SK-N-SH (cell line): ENCODE results near the gene ANKRD40. TPM values are rescaled to one million over a fixed set of nuclear protein-coding genes. Genes with fewer than 3 reads are reported as not detected.

ENCODE experiments used
- CTCF ChIA-PET: fragments of 300-600, 350-600 bp; formaldehyde crosslinking; extraction: SDS; loops from one replicate; lab custom pipeline; 2021; lab: Yijun Ruan, JAX
- POLR2A ChIA-PET: fragments of 350-600 bp; sonication (Branson Sonifier 250); formaldehyde crosslinking; extraction: SDS; loops from one replicate; lab custom pipeline; 2020; ENCODE audit warnings: antibody characterized with exemption, inconsistent platforms; lab: Yijun Ruan, JAX
- DNase-seq: peaks from one replicate; pipeline ENCODE4 v3.0.0; 2012
- H2AFZ ChIP-seq: fragments of 200-600 bp; sonication (generic); 2 replicates; pipeline ENCODE4 v1.8.1; 2016; ENCODE audit warnings: antibody characterized with exemption, mild to moderate bottlenecking, low read depth
- H3F3A ChIP-seq: fragments of 200-600 bp; sonication (generic); replicated peaks from 2 replicates; pipeline ENCODE3; 2016; ENCODE audit warnings: antibody characterized with exemption, mild to moderate bottlenecking; ENCODE audit not compliant: insufficient read depth
- H3K27ac ChIP-seq, 2 experiments: fragments of 200-500 bp in 1 of 2; fragments of 200-600 bp in 1 of 2; sonication (Bioruptor generic) in 1 of 2; sonication (generic), shearing (Covaris generic) in 1 of 2; 2 replicates each; pipeline versions ENCODE4 v1.5.1 to v1.6.1; 2014 to 2016; ENCODE audit warnings: low read depth in 2 of 2, inconsistent platforms in 1 of 2, low read length in 1 of 2, mild to moderate bottlenecking in 1 of 2, mixed read lengths in 1 of 2
- H3K27me3 ChIP-seq: fragments of 200-600 bp; sonication (generic), shearing (Covaris generic); 2 replicates; pipeline ENCODE4 v1.6.1; 2016; ENCODE audit warnings: mixed run types; ENCODE audit not compliant: insufficient read depth
- H3K36me3 ChIP-seq, 2 experiments: fragments of 200-500 bp in 1 of 2; fragments of 200-600 bp in 1 of 2; sonication (Bioruptor generic) in 1 of 2; sonication (generic) in 1 of 2; replicated peaks in 1 of 2; 2 replicates each; pipeline versions ENCODE3 to v1.5.1; 2014 to 2016; ENCODE audit warnings: low read length in 1 of 2, mild to moderate bottlenecking in 1 of 2; ENCODE audit not compliant: insufficient read depth in 2 of 2, control insufficient read depth in 1 of 2
- H3K4me1 ChIP-seq, 2 experiments: fragments of 200-500 bp in 1 of 2; fragments of 200-600 bp in 1 of 2; sonication (Bioruptor generic) in 1 of 2; sonication (generic), shearing (Covaris generic) in 1 of 2; 2 replicates each; pipeline versions ENCODE4 v1.5.1 to v1.6.1; 2014 to 2016; ENCODE audit warnings: low read depth in 1 of 2, low read length in 1 of 2, mixed run types in 1 of 2; ENCODE audit not compliant: insufficient read depth in 2 of 2, control insufficient read depth in 1 of 2
- H3K4me2 ChIP-seq: fragments of 200-600 bp; sonication (generic), shearing (Covaris generic); 2 replicates; pipeline ENCODE4 v1.6.1; 2017; ENCODE audit warnings: mixed run types
- H3K4me3 ChIP-seq, 2 experiments: fragments of 200-500 bp in 1 of 2; fragments of 200-600 bp in 1 of 2; sonication (Bioruptor generic) in 1 of 2; sonication (generic), shearing (Covaris generic) in 1 of 2; 2 replicates each; pipeline versions ENCODE4 v1.5.1 to v1.8.1; 2014 to 2016; ENCODE audit warnings: low read depth in 2 of 2, inconsistent platforms in 1 of 2, low read length in 1 of 2, mild to moderate bottlenecking in 1 of 2, mixed read lengths in 1 of 2, moderate library complexity in 1 of 2
- H3K79me2 ChIP-seq: fragments of 200-600 bp; sonication (generic); 2 replicates; pipeline ENCODE4 v1.8.1; 2017; ENCODE audit warnings: mild to moderate bottlenecking; ENCODE audit not compliant: insufficient read depth
- H3K9ac ChIP-seq: fragments of 200-600 bp; sonication (generic); 2 replicates; pipeline ENCODE4 v1.6.1; 2017; ENCODE audit warnings: mixed run types
- H3K9me2 ChIP-seq: fragments of 200-600 bp; sonication (generic); 2 replicates; pipeline ENCODE4 v1.6.1; 2017; ENCODE audit warnings: mixed run types
- H3K9me3 ChIP-seq: fragments of 200-600 bp; sonication (generic); 2 replicates; pipeline ENCODE4 v1.6.1; 2017; ENCODE audit warnings: mixed run types, mild to moderate bottlenecking, moderate library complexity
- H4K20me1 ChIP-seq: fragments of 200-600 bp; sonication (generic); 2 replicates; pipeline ENCODE4 v1.6.1; 2017; ENCODE audit warnings: mild to moderate bottlenecking, mixed run types; ENCODE audit not compliant: insufficient read depth
- ELF1 ChIP-seq: IDR thresholded peaks from 2 replicates; pipeline ENCODE4 v1.4.0; 2012
- EZH2phosphoT487 ChIP-seq: fragments of 200-600 bp; sonication (generic); IDR thresholded peaks from 2 replicates; pipeline ENCODE4 v1.6.1; 2017; ENCODE audit warnings: low read depth, mixed run types, mild to moderate bottlenecking, antibody characterized with exemption, moderate library complexity, borderline replicate concordance
- FOSL2 ChIP-seq: IDR thresholded peaks from 2 replicates; pipeline ENCODE4 v1.4.0; 2012; ENCODE audit warnings: low read depth, mild to moderate bottlenecking, moderate library complexity, borderline replicate concordance
- FOXJ3 ChIP-seq: sonication (generic); formaldehyde crosslinking; IDR thresholded peaks from 2 replicates; pipeline ENCODE4 v1.5.1; 2020; ENCODE audit warnings: mild to moderate bottlenecking, missing genetic modification reagents
- IRF3 ChIP-seq: fragments of 150-350 bp; IDR thresholded peaks from 2 replicates; pipeline ENCODE4 v1.6.1; 2016; ENCODE audit warnings: mild to moderate bottlenecking, low read depth, low read length
- MAX ChIP-seq: IDR thresholded peaks from 2 replicates; pipeline ENCODE4 v1.4.0; 2012; ENCODE audit warnings: low read depth
- POLR2AphosphoS5 ChIP-seq: IDR thresholded peaks from 2 replicates; pipeline ENCODE4 v1.6.1; 2012; ENCODE audit warnings: low read depth, low read length
- REST ChIP-seq: IDR thresholded peaks from 2 replicates; pipeline ENCODE4 v1.6.1; 2012; ENCODE audit warnings: mild to moderate bottlenecking, low read depth, low read length, moderate library complexity
- SIN3A ChIP-seq: IDR thresholded peaks from 2 replicates; pipeline ENCODE4 v1.6.1; 2012; ENCODE audit warnings: low read depth, mild to moderate bottlenecking, low read length, moderate library complexity, borderline replicate concordance
- SMC3 ChIP-seq: IDR thresholded peaks from 2 replicates; pipeline ENCODE4 v1.6.1; 2012; ENCODE audit warnings: low read depth, low read length, improper control_type of control experiment
- TAF1 ChIP-seq: IDR thresholded peaks from 2 replicates; pipeline ENCODE4 v1.6.1; 2012; ENCODE audit warnings: low read depth, mild to moderate bottlenecking, low read length, moderate library complexity, borderline replicate concordance
- TEAD4 ChIP-seq: IDR thresholded peaks from 2 replicates; pipeline ENCODE4 v1.4.0; 2012; ENCODE audit warnings: mild to moderate bottlenecking, borderline replicate concordance; ENCODE audit not compliant: insufficient read depth
- USF2 ChIP-seq: fragments of 150-350 bp; IDR thresholded peaks from 2 replicates; pipeline ENCODE4 v1.6.1; 2017; ENCODE audit warnings: antibody characterized with exemption, low read length, low read depth, borderline replicate concordance
- YY1 ChIP-seq: IDR thresholded peaks from 2 replicates; pipeline ENCODE4 v1.4.0; 2012; ENCODE audit warnings: low read depth, mild to moderate bottlenecking
- ZBTB33 ChIP-seq: IDR thresholded peaks from 2 replicates; pipeline ENCODE4 v1.4.0; 2012; ENCODE audit warnings: low read depth, borderline replicate concordance
- WGBS: methylation state at CpG from one replicate; pipeline ENCODE4 v1.1.6; 2017; ENCODE audit warnings: low lambda C conversion rate; 5-methylcytosine and 5-hydroxymethylcytosine counted together
- polyA plus RNA-seq, 3 experiments: library from polyadenylated mRNA; depleted of rRNA; stranded (reverse); fragments of >200 nt; gene quantifications; 2 replicates each; pipeline ENCODE4 v1.2.3, GENCODE V29; 2012

ANKRD40 gene
- polyA plus RNA-seq, 1 of the 3 experiments (the other 2 are of a cell fraction): 33.6 TPM

- Histone ChIP-seq H3K4me3 (no peak overlapping the region), H3K27ac (no peak overlapping the region), H3K4me1 (peaks cover 10 to 15% of the 10 kb centered on the region in 2 experiments), H3K9ac (no peak overlapping the region), H3K9me2 (no peaks in the 10 kb centered on the region), H3F3A (peaks cover 22% of the 10 kb centered on the region), H4K20me1 (no peaks in the 10 kb centered on the region), H3K27me3 (no peaks in the 10 kb centered on the region), H3K4me2 (no peak overlapping the region), H3K36me3 (peaks cover 0 to under 1% of the 10 kb centered on the region in 2 experiments), H3K79me2 (peaks cover 40% of the 10 kb centered on the region), H3K9me3 (no peaks in the 10 kb centered on the region), H2AFZ (no peak overlapping the region)
- CTCF ChIA-PET: no interaction called here
- no peak for DNase-seq
- TF ChIP-seq SMC3: no peak
- TF ChIP-seq SIN3A: no peak
- TF ChIP-seq POLR2AphosphoS5: no peak
- no peak for TF ChIP-seq IRF3
- TF ChIP-seq USF2: no peak
- no peak for TF ChIP-seq MAX
- TF ChIP-seq TEAD4: no peak
- no peak for TF ChIP-seq ELF1
- 90% methylated on average over 4 of the region's 4 CpGs for WGBS
- POLR2A ChIA-PET: no interaction called here
Measured at GRCh38 chr17:50710650-50711049, 2.9 kb upstream of the ANKRD40 start.

GRCh38 chr17:50710025-50710424, 2.3 kb upstream of the ANKRD40 start:
- no peak for TF ChIP-seq REST
- no peak for TF ChIP-seq TAF1
- no peak for TF ChIP-seq FOXJ3 (CRISPR knock-in tag)
- no peak for TF ChIP-seq SIN3A
- TF ChIP-seq POLR2AphosphoS5: no peak
- TF ChIP-seq FOSL2: no peak
- no peak for TF ChIP-seq ELF1
- no peak for TF ChIP-seq EZH2phosphoT487
- TF ChIP-seq YY1: no peak
- no peak for TF ChIP-seq ZBTB33
- Histone ChIP-seq H4K20me1 (no peaks in the 10 kb centered on the region), H3K9me2 (no peaks in the 10 kb centered on the region), H2AFZ (no peak overlapping the region), H3K9me3 (no peaks in the 10 kb centered on the region), H3K27me3 (no peaks in the 10 kb centered on the region), H3K4me1 (peaks cover 10 to 15% of the 10 kb centered on the region in 2 experiments), H3K79me2 (peaks cover 46% of the 10 kb centered on the region), H3K4me2 (no peak overlapping the region), H3K27ac (no peak overlapping the region; a peak in 1 of 4 replicates), H3K4me3 (no peak overlapping the region), H3K36me3 (peaks cover 0 to 7% of the 10 kb centered on the region in 2 experiments), H3K9ac (no peak overlapping the region), H3F3A (peaks cover 22% of the 10 kb centered on the region)
- 96% methylated on average over 2 of the region's 2 CpGs for WGBS
- ChIA-PET POLR2A (interaction anchor here (1.6 to 3.9 kb wide), 2 partner anchors 9 to 150 kb away, joined by 3 to 27 read pairs; partner anchors contain the start of genes CACNA1G and LUC7L3), CTCF (no interaction called here)
- DNase-seq: no peak
